ENCODE measurements around the gene DCP1A.

DNA sequence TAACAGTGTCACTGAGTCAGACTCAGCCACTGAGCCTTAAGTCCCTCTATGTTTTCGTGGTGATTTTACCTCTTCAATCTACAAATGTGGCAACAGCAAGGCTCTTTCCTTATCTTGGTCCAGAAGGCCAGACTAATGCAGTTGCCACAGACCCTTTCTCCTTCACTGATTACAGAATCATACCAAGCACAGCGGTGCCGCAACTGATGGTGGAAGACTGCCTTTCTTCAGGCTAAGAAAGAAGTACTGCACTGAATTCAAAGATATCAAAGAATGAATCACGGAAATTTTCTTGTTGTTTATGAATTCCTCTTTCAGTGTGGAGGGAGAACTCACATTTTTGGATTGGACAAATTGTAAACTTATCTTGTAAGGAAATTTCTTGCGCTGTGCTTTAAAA lies 18.6 kb downstream of the DCP1A start:
- TF ChIP-seq TCF7L2 (IDR thresholded peaks at IDR 0.05; ENCODE audit: low read depth, low read length) (no peak), POLR2A (conservative IDR thresholded peaks at IDR 0.05) (no peak)

Measured in K562 (cell line).